BJ (cell line): ENCODE results near the gene HSD17B10. TPM values are rescaled to one million over a fixed set of nuclear protein-coding genes. Genes with fewer than 3 reads are reported as not detected.

Source experiments
- CTCF ChIA-PET: fragments of 350-600 bp; formaldehyde crosslinking; extraction: SDS; loops from one replicate; lab custom pipeline; 2021; ENCODE audit warnings: antibody characterized with exemption, inconsistent platforms; lab: Yijun Ruan, JAX
- POLR2A ChIA-PET: fragments of 300-600 bp; sonication (Branson Sonifier 250); formaldehyde crosslinking; extraction: SDS; loops from one replicate; lab custom pipeline; 2021; ENCODE audit warnings: antibody characterized with exemption; lab: Charles Lee
- DNase-seq: peaks from one replicate; pipeline ENCODE4 v3.0.0-alpha.2; 2011; ENCODE audit warnings: low read depth
- H3K27me3 ChIP-seq: 2 replicates; pipeline ENCODE4 v1.6.0; 2011; ENCODE audit warnings: low read length; ENCODE audit not compliant: control insufficient read depth, insufficient read depth
- H3K36me3 ChIP-seq: 2 replicates; pipeline ENCODE4 v1.5.1; 2011; ENCODE audit warnings: low read length; ENCODE audit not compliant: control insufficient read depth, insufficient read depth
- H3K4me3 ChIP-seq: 2 replicates; pipeline ENCODE4 v1.5.1; 2011; ENCODE audit warnings: low read depth, mild to moderate bottlenecking, control low read depth, low read length
- CTCF ChIP-seq: IDR thresholded peaks from 2 replicates; pipeline ENCODE4 v1.5.1; 2011; ENCODE audit warnings: low read depth, mild to moderate bottlenecking, control low read depth, inconsistent platforms, low read length, moderate library complexity; ENCODE audit not compliant: insufficient read depth
- polyA plus RNA-seq: library from polyadenylated mRNA; depleted of rRNA; stranded (reverse); fragments of >200 nt; gene quantifications from 2 replicates; pipeline ENCODE4 v1.2.3, GENCODE V29; 2011; rRNA removed
- small RNA-seq: library from RNA; depleted of rRNA; stranded (forward); fragments of <200 nt; gene quantifications from one replicate; pipeline ENCODE3, GENCODE V24; 2012; ENCODE audit warnings: low replicate concordance, low read depth; ENCODE audit not compliant: insufficient read length

HSD17B10 gene
- polyA plus RNA-seq, 1 experiment = 156 TPM

- H3K27me3 ChIP-seq = no peaks in the 10 kb centered on the region
- H3K36me3 ChIP-seq = peaks cover 2% of the 10 kb centered on the region
- no peak overlapping the region for H3K4me3 ChIP-seq
- no peak for DNase-seq
- TF ChIP-seq CTCF = no peak
- POLR2A ChIA-PET = no interaction called here
- CTCF ChIA-PET = no interaction called here
Observed at GRCh38 chrX:53412446-53412845, 21.7 kb downstream of the HSD17B10 start.

DNA sequence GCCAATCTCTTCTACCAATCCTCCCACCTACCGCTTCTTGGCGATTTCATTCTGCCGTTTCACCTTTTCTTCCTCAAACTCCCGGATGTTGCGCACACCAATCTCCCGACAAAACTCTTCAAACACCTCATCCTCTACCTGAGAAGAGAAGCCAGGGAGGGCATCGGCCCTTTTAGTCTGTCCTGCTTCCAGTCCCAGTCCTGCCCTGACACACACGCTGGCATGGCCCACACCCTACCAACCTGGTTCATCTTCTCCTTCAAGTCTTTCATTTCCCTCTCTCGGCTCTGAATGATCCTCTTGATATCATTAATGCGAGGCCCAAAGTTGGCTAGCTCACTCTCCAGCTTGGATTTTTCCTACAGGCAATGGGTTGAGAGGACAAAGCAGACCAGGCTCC lies 30.6 kb downstream of the HSD17B10 start:
- no peaks in the 10 kb centered on the region for H3K27me3 ChIP-seq
- ChIA-PET CTCF (no interaction called here), POLR2A (no interaction called here)
- no peak for TF ChIP-seq CTCF
- H3K36me3 ChIP-seq = peaks cover 3% of the 10 kb centered on the region
- DNase-seq = no peak
- H3K4me3 ChIP-seq = no peak overlapping the region

- DNase-seq = no peak
- H3K36me3 ChIP-seq = peaks cover 2% of the 10 kb centered on the region
- H3K4me3 ChIP-seq = no peak overlapping the region
- TF ChIP-seq CTCF = no peak
- ChIA-PET POLR2A (no interaction called here), CTCF (no interaction called here)
- no peaks in the 10 kb centered on the region for H3K27me3 ChIP-seq
Observed at GRCh38 chrX:53398216-53398615, 36.0 kb downstream of the HSD17B10 start.

GRCh38 chrX:53395605-53396298 lies 38.4 kb downstream of the HSD17B10 start:
- no peak for TF ChIP-seq CTCF
- Histone ChIP-seq H3K4me3 (no peak overlapping the region), H3K27me3 (no peaks in the 10 kb centered on the region), H3K36me3 (peaks cover 2% of the 10 kb centered on the region)
- ChIA-PET POLR2A (no interaction called here), CTCF (interaction anchor here (0.5 to 1.5 kb wide), 2 partner anchors 83 to 113 kb away, joined by 4 read pairs; no protein-coding TSS in a partner anchor)
- no peak for DNase-seq

DNA sequence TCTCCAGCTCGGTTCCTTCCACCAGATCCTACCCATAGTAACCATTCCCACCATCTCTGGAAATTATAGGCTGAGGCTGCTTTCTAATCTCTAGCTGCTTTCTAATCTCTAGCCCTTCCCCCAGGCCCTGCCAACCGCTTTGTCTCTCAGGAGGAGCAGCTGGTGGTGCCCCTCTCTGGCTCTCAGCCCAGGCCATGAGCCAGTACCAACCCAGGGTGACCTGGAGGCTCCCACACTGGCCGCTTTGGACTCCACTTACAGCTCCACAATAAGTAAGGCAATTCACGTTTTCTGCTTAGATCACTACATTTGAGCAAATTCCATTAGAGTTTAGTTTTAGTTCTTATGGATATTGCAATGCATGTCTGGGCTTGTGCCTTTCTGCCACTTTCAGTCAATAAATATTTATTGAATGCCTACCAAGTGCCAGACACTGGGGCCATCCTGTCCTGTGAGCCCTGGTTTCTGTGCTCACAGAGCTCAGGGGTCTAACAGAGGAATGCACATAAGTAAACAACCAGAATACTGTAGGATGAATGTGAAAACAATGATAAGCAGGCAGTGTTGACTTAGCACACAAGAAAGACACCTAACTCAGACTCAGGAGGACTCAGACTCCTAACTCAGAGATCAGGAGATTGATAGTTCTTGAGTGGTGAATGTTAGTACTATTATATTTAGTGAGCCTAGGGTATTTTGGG lies 50.6 kb downstream of the HSD17B10 start:
- TF ChIP-seq CTCF = no peak
- DNase-seq = no peak
- Histone ChIP-seq H3K36me3 (peaks cover 2% of the 10 kb centered on the region), H3K4me3 (no peak overlapping the region), H3K27me3 (no peaks in the 10 kb centered on the region)
- ChIA-PET POLR2A (no interaction called here), CTCF (interaction anchor here (0.7 to 0.9 kb wide), 2 partner anchors 16 to 62 kb away, joined by 4 to 5 read pairs; no protein-coding TSS in a partner anchor)

Small RNA genes lying within 50 kb of the gene (small RNA-seq; reads per million reads assigned to genes)
- gene MIR6857 (not detected), gene VTRNA3-1P (not detected)

Other genes starting within 250 kb of the HSD17B10 start
- gene KDM5C, start 209.2 kb downstream of the HSD17B10 start, polyA plus RNA-seq = 48.5 and 67.1 TPM in 2 replicates
- 10.6 and 13.5 TPM in 2 replicates for gene IQSEC2, start 152.8 kb downstream of the HSD17B10 start, polyA plus RNA-seq
- gene SMC1A, start 11.7 kb downstream of the HSD17B10 start, polyA plus RNA-seq = 18.7 and 22.4 TPM in 2 replicates
- gene RIBC1, start 11.5 kb downstream of the HSD17B10 start, polyA plus RNA-seq = 0.09 TPM in 1 of 2 replicates, not detected in the other